Fibroblast of skin of scalp (primary cell): ENCODE measurements around the gene QSOX1. TPM values are rescaled to one million over a fixed set of nuclear protein-coding genes. Genes with fewer than 3 reads are reported as not detected.
"Not testable (repeated sequence)": the region's sequence is repeated elsewhere in the genome, so short reads cannot be mapped to it uniquely, and the experiment has no call there.

Source experiments
- DNase-seq: peaks from one replicate; pipeline ENCODE4 v3.0.0-alpha.2; 2013
- polyA plus RNA-seq, 2 experiments: library from polyadenylated mRNA; unstranded; fragments of 120-200 nt; gene quantifications; one replicate each; pipeline ENCODE4 v1.2.1, GENCODE V29; 2013; ENCODE audit not compliant: insufficient read length in 2 of 2

The QSOX1 gene, protein sequence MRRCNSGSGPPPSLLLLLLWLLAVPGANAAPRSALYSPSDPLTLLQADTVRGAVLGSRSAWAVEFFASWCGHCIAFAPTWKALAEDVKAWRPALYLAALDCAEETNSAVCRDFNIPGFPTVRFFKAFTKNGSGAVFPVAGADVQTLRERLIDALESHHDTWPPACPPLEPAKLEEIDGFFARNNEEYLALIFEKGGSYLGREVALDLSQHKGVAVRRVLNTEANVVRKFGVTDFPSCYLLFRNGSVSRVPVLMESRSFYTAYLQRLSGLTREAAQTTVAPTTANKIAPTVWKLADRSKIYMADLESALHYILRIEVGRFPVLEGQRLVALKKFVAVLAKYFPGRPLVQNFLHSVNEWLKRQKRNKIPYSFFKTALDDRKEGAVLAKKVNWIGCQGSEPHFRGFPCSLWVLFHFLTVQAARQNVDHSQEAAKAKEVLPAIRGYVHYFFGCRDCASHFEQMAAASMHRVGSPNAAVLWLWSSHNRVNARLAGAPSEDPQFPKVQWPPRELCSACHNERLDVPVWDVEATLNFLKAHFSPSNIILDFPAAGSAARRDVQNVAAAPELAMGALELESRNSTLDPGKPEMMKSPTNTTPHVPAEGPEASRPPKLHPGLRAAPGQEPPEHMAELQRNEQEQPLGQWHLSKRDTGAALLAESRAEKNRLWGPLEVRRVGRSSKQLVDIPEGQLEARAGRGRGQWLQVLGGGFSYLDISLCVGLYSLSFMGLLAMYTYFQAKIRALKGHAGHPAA
- polyA plus RNA-seq (2013, experiment 1 of 2; ENCODE audit: insufficient read length): 333 TPM
- polyA plus RNA-seq (2013, experiment 2 of 2; ENCODE audit: insufficient read length): 313 TPM

DNA sequence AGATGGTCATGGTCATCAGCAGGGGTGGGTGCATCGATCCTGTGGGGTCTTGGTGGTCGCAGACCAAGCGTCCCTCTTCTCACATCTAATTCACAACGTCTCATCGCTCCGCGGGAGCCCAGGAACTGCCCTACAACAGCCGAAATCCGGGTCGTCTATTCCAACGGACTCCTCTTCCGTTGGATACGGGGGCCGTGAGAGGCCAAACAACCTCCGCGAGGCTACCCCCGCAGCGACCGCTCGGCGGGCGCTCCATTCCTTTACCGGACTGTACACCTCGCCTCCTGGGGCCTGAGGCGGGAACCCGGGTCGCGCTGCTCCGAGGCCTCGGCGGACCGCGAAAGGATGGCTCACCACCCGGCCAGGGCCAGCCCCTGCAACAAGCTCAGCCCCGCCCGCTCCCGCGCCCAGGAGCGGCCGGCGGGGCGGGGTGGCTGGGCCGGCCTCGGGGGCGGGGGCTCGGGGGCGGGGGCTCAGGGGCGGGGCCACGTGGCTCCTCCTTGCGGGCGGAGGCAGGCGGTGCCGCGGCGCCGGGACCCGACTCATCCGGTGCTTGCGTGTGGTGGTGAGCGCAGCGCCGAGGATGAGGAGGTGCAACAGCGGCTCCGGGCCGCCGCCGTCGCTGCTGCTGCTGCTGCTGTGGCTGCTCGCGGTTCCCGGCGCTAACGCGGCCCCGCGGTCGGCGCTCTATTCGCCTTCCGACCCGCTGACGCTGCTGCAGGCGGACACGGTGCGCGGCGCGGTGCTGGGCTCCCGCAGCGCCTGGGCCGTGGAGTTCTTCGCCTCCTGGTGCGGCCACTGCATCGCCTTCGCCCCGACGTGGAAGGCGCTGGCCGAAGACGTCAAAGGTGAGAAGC lies at the start of gene QSOX1:
QSOX1 (plus strand) TSS at position 545 of the 857 bp plus-strand sequence; CDS start at position 584, 39 bp downstream.
- peak; percentile 91 for DNase-seq

DNA sequence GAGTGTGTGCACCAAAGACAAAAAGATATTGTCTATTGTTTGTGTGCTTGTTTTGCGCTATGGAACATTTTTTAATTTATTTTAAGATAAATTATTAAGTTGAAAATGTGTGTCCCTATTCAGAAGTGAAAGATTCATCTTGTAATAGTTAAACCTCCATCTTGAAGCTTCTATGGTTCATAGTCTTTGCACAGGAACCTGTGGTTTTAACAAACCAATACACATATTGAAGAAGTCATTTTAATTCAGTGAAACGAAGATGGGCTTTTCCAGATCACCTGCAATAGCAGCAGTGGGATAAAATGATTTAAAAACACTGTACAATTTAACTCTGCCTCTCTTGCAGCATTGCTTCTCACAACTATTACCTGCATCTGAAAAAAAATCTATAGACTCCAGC lies 42.6 kb upstream of the QSOX1 start:
- no peak for DNase-seq

DNA sequence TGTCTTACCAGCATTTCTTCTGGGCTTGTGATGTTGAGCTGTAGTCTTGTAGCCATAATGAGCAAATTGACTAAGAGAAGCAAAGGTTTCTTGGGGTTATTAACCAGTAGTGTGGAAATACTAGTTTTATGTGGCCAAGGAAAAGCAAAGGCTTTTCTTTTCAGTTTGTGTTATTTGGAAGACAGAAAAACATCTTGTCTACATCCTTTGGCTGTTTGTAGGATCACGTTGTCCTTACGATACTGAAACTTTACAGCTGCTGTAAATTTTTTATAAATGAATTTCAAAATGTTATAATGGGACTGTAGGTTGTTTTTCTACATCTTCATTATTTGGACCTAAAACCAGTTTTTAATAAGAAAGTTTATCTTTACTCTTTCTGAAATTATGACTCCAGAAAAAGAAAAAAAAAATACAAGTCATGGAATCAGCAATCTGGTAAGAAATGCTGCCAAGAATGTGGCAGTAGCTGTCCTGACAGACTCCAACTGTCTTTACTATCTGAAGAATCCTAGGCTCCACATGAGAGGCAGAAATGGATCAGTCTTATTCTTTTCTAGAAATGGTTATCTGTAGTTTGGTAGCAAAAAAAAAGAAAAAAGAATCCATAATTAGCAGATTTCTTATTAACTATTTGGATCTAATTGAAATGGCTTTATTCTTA lies 41.6 kb upstream of the QSOX1 start:
- DNase-seq: peak; percentile 26

DNA sequence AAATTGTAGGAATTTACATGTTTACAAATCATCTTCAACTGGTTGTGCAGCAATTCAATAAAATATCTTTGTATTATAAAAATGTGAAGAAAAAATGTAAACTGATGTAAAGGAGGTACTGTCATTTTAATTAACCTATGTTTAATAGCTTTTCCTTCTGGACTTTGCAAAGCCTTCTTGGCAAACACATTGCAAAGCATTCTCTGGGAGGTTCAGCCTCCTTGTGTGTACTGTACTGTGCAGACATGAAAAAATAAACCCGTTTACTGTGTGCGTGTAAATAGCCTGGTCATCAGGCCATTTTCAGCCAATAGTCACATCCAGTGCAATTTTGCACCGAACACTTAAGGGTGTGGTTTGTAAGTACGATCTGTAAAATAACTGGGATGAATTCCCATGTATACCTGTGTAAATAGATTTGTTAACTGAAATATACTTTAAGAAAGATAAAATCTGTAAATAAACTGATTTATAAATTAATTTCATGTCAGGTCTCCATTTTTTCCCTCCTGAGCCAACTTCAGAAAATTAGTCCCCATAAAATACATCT lies 40.2 kb upstream of the QSOX1 start:
- DNase-seq: no peak

DNA sequence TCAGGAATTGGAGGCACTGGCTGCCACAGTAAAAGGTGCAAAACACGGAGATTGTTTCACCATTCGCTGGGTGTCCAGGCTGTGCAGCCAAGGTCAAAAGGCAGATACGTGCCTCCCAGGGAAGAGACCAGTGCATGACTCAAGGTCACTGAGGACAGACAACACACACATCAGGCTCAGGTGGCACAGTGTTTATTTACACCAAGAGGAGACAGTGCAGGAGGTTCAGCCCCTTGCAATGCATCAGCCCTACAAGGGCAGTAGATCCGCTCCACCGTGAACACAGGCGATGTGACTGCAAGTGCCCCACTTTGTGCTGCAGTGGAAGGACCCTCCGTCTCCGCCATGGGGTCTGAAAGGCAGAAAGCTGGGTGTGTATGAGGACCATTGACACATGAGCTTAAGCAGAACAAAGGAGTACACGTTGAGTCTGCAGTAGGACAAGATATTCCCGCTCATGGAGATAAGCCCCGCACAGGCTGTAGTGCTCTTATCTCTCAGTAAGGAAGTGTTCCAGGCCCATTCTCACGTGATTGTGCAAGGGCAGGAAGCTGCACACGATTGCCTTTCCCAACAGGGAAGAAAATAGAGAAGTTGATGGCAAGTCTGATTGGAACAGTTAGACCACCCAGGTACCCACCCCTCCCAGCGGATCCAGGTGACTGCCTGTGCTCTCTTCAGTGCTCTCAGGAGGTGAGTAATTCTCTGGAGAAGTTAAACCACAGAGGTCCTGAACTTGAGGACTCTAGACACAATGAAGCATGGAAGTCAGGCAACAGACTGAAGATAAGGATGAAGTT lies 37.5 kb upstream of the QSOX1 start:
- DNase-seq: no peak

DNA sequence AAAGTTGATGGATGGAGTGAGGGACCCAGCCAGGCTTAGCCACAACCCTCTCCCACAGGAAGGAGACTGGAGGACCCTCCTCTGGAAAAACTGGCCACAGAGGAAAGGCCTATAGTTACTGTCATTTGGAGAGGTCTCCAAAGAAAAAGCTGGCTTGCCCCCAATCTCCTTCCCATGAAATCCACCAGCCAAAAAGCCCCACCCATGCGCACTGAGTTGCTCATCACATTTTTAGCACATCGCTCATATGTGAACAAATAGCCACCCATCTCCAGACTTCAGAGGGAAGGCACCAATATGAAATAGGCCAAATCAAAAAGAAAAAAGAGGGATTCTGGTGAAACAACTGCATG lies 36.9 kb upstream of the QSOX1 start:
- DNase-seq: peak; percentile 87

DNA sequence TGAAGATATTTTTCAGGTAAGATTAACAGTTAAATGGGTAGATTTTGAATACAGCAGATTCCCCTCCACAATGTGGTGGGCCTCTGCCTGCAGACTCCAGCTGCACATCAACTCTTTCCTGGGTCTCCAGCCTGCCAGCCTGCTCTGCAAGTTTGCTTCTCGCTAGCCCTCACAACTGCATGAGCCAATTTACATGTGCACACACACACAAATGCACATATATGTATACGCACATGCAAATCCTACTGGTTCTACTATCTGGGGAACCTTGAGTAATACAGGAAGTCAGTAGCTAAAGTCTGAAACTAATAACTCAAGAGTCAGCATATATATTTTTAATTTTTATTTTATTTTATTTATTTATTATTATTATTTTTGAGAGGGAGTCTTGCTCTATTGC lies 34.8 kb upstream of the QSOX1 start:
- no peak for DNase-seq

DNA sequence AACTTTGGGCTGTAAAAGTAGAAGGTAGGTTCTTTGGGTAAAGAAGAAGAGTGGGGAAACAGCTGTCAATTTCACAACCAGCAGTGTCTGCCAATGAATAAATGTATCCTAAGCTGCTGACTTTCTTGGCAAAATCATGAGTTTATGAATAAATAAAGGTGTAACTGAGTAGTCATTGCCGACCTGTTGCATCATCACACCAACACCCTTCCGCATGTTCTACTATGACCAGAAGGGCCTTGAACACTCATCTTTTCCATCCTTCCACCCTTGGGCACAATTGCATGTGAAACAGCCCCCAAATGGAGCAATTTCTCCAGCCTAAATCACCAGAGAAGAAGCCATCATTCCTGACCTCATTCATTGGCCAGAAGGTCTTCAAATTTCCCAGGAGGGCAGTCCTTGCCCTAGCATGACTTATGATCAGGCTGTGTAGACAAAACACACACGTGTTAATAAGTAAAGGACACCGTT lies 31.2 kb upstream of the QSOX1 start:
- DNase-seq: no peak

DNA sequence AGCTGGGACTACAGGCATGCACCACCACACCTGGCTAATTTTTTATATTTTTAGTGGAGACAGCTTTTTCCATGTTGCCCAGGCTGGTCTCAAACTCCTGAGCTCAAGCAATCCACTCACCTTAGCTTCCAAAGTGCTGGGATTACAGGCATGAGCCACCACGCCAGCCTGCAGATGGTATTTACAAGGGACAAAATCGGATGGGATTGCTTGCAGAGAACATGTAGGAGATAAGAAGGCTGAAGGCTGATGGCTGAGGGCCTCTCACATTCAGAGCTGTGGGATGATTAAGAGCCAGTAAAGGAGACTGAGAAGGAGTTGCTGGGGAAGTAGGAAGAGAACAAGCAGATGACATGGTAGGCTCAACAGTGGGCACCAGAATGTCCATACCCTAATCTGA lies 24.0 kb upstream of the QSOX1 start:
- DNase-seq: no peak

DNA sequence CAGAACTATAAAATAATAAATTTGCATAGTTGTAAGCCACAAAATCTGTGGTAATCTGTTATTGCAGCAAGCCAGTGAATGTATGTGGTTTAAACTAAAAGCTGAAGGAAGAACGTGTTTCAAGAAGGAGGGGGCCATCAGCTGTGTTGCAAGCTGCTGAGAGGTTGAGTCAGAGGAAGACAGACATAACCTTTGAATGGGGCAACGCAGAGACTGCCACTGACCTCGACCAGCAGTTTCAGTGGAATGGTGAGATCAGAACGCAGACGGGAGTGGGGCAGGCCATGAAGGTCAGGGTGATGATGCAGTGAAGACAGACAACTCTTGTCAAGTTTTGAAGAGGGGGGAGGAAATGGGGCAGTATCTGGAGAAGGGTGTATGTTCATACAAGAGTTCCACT lies 23.2 kb upstream of the QSOX1 start:
- peak; percentile 88 for DNase-seq

DNA sequence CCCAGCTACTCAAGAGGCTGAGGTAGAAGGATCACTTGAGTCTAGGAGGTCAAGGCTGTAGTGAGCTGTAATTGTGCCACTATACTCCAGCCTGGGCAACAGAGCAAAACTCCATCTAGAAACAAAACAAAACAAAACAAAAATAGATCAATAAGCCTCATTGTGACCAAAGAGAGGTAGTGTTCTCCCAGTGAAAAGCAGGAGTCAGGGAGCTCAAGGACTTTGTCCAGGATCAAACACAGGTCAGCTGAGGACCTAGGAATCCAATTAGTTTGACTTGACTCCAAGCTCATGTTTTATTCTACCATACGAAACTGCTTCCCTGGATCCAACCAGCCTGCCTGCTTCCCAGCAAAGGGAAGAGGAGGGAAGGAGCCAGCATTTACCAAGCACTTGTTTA lies 21.5 kb upstream of the QSOX1 start:
- DNase-seq: no peak

DNA sequence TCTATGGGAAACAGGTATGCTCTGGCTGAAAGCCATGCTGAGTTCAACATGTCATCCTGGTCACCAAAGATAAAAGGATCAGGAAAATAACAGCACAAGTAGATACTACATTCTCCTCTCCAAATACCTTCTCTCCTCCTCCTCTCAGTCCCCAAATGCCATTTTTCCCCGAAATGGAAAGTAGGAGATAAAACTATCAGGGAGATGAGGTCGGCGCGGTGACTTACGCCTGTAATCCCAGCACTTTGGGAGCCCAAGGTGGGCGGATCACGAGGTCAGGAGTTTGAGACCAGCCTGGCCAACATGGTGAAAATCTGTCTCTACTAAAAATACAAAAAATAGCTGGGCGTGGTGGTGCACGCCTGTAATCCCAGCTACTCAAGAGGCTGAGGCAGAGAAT lies 21.0 kb upstream of the QSOX1 start:
- not testable (repeated sequence) for DNase-seq

DNA sequence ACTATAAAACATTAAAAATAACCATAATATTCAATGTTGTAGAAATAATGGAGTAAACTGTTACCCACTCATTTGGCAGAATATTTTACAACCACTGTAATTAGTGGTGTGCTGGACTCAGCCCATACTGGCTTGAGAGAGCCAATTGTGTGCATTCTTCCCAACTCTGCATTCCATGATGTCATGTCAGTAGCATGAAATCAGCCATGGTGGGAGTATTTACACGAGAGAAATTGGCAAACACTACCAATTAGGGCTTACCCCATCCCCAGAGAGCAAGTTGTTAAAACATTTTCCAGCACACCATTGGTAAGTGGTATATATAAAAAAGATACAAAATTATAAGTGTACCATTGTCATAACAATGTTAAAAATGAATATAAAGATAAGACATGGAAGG lies 19.1 kb upstream of the QSOX1 start:
- DNase-seq: peak; percentile 47

DNA sequence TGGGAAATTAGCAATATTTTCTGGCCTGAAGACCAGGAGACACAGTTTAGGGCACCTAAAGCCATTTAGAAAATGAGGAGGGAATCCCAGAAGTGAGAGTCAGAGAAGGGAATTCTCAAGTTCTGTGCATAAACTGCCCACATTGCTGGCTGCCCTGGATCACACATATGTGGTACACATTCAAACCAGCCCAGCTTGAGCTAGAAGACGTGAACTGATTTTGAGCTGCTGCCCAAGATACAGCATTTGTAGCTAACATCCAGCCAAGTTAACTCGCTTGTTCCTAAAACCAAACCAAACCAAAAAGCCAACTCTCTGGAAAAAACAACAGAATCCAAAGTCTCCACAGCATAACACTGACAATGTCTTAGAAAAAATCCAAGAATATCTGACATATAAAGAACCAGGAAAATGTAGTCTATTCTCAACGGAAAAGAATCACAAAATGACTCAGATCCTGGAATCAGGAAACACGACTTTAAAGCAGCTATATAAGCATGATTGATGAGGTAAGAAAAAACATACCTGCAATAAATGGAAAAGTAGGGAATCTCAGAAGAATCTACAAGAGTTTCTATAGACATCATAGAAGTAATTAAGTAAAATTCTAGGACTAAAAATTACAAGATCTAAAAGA lies 18.2 kb upstream of the QSOX1 start:
- no peak for DNase-seq

DNA sequence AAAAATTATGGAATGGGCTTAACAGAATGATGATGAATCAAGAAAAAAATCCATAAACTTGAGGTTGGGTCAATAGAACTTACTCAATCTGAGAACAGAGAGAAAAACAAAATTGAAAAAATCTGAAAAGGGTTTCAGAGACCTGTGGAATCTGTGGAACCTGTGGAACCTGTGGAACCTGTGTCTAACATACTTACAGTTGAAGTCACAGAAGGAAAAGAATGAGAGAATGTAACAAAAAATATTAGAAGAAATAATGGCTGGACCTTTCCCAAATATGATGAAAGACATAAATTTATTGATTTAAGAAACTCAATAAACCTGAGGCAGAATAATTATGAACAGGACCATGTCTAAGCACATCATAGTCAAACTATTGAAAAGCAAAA lies 17.7 kb upstream of the QSOX1 start:
- no peak for DNase-seq

DNA sequence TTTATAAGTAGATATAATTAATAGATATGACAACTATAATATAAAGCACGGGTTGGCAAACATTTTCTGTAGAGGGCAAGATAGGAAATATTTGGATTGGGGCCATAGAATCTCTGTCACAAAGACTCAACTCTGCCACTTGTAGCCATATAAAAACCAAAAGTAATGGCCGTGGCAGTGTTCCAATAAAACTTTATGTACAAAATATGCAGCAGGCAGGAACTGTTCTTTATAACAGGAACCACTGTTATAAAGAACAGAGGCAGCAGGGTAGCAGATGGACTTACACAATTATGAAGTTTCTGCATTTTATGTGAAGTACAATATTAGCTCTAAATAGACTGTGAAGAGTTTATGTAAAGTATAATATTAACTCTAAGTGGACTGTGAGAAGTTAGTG lies 16.9 kb upstream of the QSOX1 start:
- no peak for DNase-seq

DNA sequence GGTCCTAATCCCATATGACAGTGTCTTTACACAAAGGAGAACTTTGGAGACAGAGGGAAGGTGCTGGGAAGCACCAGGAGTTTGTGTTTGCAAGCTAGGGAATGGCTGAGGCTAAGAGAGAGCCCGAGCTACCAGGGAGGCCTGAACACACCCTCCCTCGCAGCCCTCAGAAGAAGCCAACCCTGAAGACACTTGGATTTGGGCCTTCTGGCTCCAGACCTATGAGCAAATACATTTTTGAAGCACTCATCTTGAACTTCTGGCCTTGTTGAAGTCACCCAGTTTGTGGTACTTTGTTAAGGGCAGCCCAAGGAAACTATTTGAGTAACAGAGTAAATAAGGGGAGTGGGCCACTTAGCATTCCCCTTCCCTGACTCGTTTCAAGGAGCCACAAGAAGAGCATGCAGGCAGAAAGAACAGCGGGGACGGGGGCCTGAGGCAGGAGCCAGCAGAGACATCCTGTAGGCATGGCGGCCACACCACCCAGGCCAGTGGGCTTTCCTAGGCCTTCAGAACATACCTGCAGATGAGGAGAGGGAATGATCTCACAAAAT lies 13.2 kb upstream of the QSOX1 start:
- no peak for DNase-seq

DNA sequence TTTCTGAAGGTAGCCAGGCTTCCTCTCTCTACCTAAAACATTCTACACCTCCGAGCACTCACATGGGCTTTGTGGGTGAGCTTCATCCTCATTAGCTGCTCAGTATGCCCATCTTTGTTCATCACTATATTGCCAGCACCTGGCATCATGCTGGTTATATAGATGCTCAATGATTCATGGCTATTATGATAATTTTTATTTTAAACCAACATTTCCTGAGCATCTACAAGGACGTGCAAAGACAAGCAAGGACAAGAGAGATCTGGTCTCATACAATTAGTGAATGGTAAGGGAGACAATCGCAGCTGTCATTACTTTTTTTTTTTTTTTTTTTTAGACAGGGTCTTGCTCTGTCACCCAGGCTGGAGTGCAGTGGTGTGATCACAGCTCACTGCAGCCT lies 11.3 kb upstream of the QSOX1 start:
- DNase-seq: no peak

DNA sequence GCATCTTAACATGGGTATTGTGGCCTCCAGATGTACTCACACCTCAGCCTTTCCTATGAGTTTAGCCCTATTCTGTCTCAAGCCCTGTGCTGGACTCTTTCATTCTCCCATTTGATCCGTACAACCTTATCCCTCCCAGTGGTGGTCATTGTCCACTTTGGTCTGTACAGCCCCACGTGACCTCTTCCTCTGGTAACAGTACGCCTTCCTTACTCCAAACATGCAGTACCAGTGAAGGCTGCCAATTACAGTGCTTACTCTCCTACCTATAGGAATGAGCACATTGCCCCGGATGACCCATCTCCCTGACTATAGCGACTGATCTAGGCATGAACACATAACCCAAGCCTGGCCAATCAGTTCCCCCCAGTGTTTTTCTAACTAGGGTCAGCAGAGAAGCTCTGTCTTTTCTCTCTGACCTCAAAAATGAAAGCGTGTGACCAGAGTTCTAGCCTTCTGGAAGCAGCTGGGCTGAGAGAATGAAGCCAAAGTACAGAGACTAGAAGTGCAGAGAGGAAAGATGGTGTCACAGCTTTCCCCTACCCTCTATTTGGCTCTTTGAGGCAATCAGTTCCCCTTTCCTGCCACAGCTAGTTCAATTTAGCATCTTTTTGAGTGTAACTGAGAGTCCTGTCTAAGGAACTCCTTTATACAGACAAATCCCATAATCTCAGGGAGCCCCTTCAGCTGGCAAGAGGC lies 9.9 kb upstream of the QSOX1 start:
- no peak for DNase-seq

DNA sequence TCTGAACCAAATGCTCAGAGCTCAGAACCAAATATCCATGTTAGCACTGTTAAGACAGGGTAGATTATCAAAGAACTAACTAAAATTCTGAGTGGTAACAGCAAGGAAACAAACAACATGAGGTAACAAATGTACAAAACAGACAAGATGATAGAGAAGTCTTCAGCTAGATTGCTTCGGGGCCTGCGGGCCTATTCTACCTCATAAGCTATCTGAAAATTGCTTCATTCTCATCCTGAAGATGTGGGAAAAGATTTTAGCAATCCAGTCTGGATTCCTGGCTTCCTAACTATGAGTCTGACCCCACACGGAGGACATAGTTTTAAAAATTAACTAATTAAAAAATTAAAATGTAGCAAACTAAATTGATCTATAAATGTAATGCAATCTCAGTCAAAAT lies 9.2 kb upstream of the QSOX1 start:
- DNase-seq: no peak
